Activated naive CD4-positive, alpha-beta T cell (primary cell): ENCODE measurements around the gene LYST.
"Not testable (repeated sequence)": the region's sequence is repeated elsewhere in the genome, so short reads cannot be mapped to it uniquely, and the experiment has no call there.

Experiments
- DNase-seq, 4 experiments: peaks; one replicate each; lab custom pipeline; 2025; lab: John Stamatoyannopoulos, UW

LYST gene

DNA sequence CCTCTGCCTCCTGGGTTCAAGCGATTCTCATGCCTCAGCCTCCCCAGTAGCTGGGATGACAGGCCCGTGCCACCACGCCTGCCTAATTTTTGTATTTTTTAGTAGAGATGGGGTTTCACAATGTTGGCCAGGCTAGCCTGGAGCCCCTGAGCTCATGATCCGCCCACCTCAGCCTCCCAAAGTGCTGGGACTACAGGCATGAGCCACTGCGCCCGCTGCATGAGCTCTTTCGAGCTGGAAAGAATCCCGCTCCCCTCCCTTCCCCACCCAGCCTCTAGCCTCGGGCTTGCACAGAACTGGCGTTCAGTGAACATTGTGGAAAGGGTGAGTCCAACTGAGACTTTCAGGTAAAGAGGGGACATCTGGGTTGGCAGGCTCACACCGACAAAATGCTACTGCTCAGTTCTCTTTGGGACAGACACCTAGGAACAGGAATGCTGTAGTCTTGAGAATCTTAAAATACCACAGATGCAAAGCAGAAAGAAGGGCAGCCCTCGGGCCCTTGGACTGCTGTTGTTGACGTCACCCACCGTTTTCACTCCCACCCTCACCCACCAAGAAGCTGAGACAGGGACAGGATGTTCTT lies 207.4 kb downstream of the LYST start:
- DNase-seq = no peak

DNA sequence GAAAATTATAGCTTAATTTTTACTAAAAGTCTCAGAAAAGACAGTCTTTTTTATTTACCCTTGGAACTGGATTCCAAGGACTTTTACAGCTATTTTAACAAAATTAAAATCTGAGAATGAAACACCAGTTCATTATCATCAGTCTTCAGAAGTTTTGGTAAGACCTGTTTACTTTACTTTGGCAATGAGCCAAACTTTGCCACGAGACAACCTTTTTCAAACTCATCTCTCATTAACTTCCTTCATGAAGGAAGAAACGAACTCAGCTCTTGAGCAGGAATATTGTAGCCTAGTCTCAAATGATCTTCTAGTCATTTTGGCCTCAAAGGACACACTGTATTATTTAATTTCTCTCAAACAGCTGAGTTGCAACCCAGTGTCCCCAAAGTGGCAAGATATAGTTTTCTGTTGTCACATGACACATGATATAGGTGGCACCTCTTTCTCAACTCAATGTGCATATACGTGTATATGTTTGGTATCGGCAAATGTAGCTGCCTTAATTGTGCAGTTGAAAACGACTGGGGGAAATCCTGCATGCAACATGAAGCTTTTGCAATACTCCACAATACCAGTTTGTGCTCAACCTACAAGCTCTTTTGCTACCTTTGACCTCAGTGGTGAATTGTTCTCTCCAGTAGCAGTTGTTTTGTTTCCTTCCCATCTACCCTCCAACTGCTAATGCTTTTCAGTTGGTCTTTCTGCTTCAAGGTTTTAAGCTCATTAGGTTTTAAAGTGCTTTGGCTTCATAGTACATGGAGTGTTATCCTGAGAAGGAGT lies 208.8 kb downstream of the LYST start:
- no peak for DNase-seq

DNA sequence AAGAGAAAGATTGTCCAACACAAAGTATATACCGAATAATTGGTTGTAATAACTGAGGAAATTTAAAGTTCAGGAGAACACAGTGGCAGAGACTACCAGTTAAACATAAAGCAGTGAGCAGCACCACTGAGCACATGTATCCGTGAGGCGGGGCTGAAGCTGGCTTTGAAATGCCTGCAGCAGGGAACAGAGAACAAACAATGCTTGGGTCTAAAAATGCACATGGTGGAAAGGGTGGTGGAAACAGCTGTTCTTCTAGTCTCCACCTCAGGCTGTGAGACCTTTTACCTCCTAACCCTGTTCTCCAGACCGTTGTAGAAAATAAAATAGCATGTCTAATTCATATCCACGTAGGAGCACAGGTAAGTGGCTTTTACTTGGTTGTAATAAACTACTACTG lies 209.4 kb downstream of the LYST start:
- DNase-seq = no peak

DNA sequence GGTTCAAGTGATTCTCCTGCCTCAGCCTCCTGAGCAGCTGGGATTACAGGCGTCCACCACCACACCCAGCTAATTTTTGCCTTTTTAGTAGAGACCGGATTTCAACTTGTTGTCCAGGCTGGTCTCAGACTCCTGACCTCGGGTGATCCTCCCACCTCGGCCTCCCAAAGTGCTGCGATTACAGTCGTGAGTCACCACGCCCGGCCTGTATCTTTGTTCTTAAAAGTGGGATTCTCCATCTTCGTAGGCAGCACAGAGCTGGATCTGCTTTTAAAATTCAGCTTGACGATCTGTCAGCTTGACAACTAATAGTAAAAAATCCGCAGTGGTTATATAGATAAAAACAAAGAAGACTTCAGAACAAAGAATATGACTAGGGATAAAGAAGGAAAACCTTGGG lies 214.3 kb downstream of the LYST start:
- no peak for DNase-seq

DNA sequence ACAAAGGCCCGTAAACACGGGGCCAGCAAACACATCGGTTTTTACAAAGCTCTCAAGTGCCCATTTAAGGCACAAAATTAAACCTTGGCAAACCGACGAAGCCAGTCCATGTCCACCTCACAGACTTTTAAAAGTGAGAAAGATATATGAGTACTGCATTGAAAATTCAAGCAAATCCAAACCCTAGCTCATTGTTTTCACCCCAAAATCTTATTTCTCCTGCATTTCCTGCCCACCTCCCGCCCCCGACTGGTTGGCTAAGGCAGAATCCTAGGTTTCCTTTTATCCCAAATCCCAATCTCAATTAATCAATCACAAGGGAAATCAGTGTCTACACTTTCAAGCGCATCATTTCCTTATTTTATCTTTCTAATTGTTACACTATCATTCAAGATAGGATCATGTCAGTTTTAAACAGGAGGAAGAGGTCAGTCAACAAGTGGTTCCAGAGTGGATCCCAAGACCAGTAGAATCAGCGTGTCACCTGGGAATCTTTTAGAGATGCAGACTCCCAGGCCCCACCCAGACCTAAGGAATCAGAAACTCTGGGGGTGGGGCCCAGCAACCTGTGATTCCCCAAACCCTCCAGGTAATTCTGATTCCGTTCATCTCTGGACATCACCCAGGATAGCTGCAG lies 215.4 kb downstream of the LYST start:
- no peak for DNase-seq

DNA sequence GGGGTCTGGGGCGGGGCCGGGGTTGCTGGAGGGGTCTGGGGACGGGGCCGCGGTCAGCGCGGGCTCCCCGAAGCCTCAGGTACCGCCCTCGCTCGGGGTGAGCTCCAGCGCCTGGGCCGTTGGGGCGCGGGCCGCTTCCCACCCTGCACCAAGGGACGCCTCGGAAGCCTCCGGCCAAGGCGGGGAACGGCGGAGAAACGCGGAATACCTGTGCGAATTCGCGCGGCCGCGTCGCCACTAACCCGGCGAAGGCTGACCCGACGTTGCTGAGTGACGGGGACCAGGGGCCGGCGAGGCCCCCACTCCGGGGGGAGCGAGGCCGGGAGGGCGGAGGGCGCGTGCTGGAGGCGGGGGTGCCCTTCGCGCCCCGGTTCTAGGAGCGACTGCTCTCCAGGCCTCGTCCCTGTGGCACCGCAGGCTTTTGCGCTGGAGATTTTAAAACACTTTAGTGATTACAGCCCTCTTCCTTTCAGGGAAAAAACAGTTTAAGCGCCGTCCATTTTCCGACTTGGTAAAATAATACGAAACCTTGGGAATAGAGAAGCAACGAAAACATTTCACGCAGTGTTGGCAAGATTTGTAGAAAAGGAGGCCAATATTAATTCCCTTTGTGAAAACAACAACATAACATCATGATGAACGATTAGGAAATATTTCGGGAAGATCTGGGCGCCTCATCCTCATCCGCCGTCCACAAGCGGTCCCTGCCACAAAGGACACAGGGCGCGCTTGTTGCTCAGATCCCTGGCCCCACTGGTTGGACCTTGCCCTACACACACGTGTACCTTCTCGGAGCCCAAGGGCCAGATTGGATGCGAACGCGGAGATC lies 216.2 kb downstream of the LYST start:
- no peak for DNase-seq

DNA sequence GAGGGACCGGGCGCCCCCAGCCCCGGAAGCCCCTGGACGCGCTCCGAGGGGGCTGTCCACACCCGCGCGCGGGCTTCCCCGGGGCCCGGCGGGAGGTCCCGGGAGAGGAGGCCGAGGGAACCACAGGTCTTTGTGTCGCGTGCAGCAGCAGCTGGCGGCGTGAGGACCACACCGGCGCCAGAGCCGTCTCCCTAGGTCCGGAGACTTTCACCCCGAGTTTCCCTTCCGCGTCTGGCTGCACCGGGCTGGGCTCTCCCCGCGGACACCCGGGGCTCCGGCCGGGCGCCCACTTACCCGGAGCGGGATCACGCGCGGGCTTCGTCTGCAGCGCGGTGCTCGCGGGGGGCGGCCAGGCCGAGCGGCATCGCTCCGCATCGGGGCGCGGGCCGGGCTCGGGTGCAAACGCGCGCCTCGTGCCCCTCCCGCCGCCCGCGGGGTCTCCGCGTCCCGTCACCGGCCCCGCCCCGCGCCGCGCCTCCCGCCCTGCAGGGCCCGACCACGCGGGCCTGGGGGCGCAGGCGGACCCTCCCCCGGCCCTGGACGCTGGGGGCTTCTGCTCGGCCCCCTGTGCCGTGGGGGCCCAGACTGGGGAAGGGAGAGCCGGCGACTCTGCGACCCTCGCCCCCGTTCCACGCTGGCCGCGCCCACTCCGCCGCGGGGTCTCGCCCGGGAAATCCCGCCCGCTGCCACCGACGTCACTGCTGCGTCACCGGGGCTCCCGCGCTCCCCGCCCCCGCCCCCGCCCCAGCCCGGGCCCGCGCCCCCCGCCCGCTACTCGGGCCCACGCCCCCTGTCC lies 217.1 kb downstream of the LYST start, which contains the start of gene GNG4:
GNG4 (minus strand) TSS at position 417 of the 796 bp plus-strand sequence. CDS start 65,946 bp downstream, outside the sequence.
- DNase-seq = no peak

DNA sequence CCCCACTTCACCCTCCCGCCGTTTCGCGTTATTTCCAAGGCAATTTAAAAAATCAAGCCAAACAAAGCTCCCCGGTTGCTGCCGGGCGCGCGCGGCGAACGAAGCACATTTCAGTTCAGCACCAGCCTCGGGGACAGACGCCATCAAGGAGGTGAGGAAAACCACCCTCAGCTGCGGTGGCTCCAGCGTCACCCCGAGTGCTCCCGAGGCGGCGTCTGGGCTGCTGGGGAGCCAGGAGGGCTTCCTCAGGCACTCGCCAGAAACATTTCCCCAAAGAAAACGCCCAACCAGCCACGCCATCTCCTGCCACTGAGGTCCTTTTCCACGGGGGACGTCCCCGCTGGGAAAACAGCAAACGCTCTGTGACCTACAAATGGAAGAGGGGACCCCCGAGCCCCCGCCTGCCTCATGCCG lies 217.7 kb downstream of the LYST start:
- DNase-seq = peak in 2 of 4 experiments; percentile 10 to 11

DNA sequence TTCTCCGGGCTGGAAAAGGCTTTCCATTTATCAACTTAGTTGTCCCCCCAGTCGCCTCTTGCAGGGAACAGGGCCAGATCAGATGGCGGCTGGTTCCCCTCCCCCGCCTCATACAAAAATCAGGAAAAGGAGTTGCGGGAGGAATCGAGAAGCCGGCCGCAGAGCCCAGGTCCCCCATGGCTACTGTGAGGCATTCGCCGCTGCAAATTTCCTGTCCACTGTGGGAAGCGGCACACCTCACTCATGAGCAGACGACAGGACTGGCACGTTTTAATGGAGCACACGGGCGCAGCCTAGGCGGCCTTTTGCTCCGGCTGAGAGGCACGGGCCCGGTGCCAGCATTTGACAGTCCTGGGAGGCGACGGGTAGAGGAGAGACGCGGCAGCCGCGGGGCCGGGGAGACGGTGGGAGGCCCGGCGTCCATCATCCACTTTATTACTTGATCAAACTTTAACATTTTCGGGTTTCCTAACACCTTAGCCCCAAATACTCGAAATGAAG lies 218.2 kb downstream of the LYST start:
- no peak for DNase-seq

DNA sequence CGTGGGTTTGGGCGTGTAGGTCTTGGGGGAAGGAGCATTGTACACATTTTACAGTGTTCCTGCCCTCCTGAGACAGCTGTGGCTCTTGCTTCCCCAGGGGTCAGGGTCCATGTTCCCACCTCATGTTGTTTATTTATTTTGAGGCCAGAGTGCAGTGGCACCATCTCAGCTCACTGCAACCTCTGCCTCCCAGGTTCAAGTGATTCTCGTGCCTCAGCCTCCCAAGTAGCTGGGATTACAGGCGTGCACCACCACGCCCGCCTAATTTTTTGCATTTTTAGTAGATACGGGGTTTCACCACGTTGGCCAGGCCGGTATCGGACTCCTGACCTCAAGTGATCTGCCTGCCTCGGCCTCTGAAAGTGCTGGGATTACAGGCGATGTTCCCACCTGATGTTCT lies 219.2 kb downstream of the LYST start:
- not testable (repeated sequence) for DNase-seq

DNA sequence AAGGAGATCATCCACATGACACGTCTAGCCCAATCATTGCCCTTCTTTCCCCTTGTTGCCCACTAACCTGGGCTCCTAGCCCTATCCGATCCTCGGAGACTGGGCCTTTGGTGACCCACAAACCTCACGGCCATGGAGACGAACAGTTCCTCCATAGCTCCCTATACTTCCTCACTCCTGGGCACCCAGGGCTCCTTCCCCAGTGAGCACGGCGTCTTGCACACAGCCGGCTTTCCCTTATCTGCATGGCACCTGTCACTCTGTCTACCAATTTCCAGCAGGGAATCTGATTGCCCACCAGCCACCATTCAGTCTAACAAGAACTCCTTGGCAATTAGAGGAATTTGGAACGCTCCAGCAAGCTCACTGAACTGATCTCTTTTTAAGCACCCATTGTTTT lies 220.2 kb downstream of the LYST start:
- DNase-seq = no peak

DNA sequence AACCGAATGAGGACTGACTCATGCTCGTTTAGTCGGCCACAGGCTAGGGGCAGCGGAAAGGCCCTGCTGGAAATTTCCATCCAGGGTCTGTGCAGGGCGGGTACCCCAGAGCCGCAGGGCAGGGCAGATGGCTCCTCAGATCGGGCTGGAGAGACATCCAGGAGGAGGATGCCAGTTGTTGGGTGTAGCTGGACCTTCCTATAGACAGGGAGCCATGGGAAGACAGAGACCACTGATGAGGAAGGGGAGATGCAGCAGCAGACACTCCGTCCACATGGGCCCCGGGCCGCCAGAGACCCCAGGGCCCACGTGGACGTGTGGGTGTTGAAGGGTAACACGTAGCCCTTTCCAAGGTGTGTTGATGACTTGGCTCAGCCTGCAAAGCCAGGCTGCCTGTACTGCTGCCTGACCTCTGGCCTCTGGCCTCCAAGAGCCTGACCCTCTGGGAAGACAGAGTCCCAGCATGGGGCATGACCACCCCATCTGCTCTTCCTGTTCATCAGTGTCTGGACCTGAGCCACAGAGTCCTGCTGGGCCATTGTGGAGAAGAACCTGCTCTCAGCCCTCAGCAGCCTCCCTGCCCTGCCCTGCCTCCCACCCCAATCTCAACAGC lies 221.9 kb downstream of the LYST start:
- DNase-seq = no peak

DNA sequence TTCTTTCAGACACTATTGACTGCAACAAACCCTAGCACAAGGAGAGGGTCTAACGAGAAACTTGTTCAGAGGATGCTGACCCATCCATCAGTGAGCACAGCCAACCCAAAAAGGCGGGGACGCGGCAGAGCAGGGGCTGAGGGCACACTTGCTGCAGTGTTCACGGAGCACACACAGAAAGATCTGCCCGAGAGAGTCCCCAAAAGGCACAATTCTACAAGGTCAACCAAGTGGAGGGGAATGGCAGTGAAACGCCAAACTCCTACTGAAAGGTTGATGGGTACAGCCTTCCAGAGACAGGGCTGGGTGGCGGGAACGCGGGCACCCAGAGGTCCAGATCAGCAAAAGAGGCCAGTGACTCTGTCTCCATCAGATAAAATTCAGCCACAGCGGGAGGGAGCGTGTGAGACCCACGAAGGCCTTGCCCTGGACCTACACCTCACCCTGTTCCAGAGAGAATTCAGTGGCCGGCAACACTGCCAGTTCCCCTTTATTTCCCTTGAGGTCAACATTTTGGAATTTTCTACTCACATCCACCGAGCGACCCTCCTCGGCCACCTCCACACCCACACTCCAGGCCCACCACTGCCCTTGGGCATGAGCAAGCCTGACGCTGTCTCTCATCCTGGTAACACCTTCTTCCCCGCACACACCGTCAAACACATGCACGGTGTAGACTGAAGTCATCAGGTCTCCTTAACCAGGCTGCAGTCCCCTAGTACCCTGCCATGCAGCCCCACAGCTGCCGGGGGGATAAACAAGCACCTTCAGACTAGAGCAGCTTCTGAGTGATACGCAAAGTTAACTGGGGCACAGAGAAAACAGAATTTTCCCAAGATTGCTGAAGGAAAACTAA lies 222.6 kb downstream of the LYST start:
- no peak for DNase-seq

DNA sequence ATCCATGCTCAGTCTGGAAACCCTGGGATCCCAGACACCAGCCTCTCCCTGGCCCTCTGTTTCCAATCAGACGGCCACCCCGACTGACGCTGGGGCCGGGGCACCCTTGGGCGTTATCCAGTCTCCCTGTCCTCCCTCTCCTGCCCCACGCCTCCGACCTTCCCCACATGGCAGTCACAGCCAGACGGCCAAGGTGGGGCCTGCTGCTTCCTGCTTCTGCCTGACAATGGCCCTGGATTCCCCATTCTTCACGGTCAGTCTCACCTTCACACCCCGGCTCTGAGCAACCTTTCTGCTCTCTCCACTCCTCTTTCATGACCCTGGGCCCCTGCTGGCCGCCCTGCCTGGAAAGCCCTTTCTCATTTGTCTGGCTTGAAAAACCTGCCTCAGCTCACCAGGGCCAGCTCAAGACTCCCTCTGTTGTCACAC lies 223.7 kb downstream of the LYST start:
- no peak for DNase-seq

DNA sequence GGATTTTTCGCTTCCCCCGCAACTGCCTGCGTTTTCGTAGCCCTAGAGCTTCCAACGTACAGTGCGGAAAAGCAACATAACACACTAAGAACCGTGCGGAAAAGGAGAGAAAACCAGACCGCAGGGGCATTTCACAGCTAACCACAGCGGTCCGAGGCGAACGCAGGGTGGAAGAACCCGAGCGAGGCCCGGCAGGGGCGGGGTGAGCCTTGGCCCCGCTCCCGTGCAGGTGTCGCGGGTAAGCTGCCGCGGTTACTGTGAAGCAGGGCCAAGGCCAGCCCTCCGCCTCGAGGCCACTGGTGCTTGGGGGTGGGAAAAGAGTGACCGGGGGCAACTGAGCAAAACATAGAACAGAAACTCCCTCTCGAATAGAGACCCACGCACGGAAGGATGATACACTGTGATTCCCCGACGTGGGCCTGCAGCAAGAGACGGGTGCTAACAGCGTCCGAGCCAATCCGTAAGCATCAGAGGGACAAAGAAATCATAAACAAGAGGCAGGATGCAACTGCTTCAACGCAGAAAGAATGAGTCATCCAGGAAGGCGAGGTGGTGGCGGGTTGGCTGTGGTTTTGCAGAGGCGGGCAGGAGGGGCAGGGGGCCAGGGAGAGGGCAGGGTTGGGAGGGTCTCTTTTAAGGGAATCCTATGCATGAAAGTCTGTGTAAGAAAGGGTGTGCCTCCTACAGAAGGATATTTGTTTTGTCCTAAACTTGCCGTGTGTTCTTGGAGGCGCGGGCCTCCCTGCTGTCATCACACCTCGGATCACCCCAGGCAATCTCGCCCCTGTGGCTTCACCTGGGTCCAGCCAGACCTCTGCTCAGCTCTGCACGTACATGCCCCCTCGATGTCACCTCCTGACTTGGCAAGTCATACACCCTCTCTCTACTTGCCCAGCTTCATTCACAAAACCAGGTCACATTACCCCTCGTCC lies 224.4 kb downstream of the LYST start:
- peak in 2 of 4 experiments; percentile 16 to 21 for DNase-seq

DNA sequence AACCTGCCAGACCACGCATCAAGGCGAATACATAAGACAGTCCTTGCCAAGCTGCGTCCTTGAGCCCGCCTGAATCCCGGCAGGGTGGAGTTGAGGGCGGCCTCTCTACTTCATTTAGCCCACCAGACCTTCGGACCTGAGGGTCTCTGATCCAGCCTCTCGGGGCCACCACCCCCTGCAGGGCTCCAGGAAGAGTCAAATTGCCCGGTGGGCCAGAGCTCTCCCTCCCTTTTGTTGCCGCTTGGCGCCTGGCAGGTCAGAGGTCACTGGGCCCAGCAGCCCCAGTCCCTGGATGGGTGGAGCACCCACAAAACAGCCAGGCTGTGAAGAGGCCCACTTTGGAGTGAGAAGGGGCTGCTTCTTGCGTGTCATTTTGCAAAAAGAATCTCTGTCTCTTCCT lies 226.1 kb downstream of the LYST start:
- DNase-seq = no peak

DNA sequence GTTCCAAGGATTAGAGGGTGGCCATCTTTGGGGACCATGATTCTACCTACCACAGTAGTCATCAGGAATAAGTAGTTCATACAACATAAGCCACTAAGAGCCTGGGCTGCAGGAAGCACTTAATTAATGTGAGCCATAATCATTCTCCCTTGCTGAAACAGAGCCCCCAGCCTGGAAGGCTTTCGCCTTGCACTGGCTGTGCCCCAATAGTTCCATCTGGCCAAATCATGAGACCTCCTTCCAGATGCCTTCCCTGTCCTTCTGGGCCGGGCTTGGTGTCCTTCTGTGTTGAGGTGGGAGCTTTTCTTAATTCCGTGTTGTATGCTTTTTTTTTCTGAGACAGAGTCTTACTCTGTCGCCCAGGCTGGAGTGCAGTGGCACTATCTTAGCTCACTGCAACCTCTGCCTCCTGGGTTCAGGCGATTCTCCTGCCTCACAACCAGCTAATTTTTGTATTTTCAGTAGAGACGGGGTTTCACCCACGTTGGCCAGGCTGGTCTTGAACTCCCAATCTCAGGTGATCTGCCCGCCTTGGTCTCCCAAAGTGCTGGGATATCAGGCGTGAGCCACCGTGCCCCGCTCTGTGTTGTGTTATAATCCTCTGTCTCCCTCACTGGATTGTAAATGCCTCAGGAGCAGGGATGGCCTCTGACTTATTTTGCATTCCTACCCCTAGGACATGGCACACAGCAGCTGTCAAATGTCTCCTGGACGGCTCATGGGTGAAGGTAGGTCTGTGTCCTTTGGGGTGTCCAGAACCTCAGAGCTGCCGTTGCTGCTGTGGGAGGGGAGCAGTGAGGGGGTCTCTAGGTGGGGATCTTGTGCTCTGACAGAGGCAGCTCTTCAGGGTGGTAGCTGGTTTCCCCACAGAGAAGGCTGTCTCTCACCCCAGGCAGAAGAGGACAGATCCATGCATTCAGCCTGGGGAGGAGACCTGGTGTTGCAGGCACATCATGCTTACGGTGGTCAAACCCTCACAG lies 227.2 kb downstream of the LYST start:
- DNase-seq = no peak
